ENCODE data around the gene PACRG.

- TF ChIP-seq GATA2 (IDR thresholded peaks at IDR 0.05; ENCODE audit: low read depth, low read length) (no peak), GATA3 (IDR thresholded peaks at IDR 0.05; ENCODE audit: low read depth, low read length) (no peak)
These were observed 563.8 kb downstream of the PACRG start for GRCh38 chr6:163291622-163292021.
